CD4-positive, alpha-beta T cell treated with Interleukin-6 for 4 hours (primary cell): Measurements from ENCODE around the gene FFAR1.
"Not testable (repeated sequence)": the region's sequence is repeated elsewhere in the genome, so short reads cannot be mapped to it uniquely, and the experiment has no call there.

Experiments used
- DNase-seq: peaks from one replicate; pipeline ENCODE4 v3.0.0-alpha.2; 2020; ENCODE audit warnings: mixed read lengths

FFAR1 gene

GRCh38 chr19:35345671-35346111 lies 2.0 kb upstream of the FFAR1 start:
- DNase-seq = no peak

GRCh38 chr19:35346193-35347052 lies 1.3 kb upstream of the FFAR1 start:
- peak; percentile 70 for DNase-seq

GRCh38 chr19:35347930-35348298 lies 212 bp downstream of the FFAR1 start:
- DNase-seq = no peak

GRCh38 chr19:35348911-35349611 lies 1.4 kb downstream of the FFAR1 start:
- DNase-seq = no peak

GRCh38 chr19:35349614-35350521 lies 2.2 kb downstream of the FFAR1 start:
- no peak for DNase-seq

GRCh38 chr19:35350591-35350990 lies 2.9 kb downstream of the FFAR1 start:
- DNase-seq = no peak

- DNase-seq = no peak
Observed at GRCh38 chr19:35351411-35352176, 3.9 kb downstream of the FFAR1 start.

GRCh38 chr19:35352177-35352447 lies 4.4 kb downstream of the FFAR1 start:
- no peak for DNase-seq

- peak; percentile 77 for DNase-seq
Observed at GRCh38 chr19:35352448-35353304, 5.0 kb downstream of the FFAR1 start.

GRCh38 chr19:35353635-35354034 lies 5.9 kb downstream of the FFAR1 start:
- DNase-seq = no peak

GRCh38 chr19:35354898-35355297 lies 7.2 kb downstream of the FFAR1 start:
- no peak for DNase-seq

- DNase-seq = no peak
Observed at GRCh38 chr19:35355791-35356460, 8.2 kb downstream of the FFAR1 start.

GRCh38 chr19:35357867-35358573 lies 10.3 kb downstream of the FFAR1 start, which contains the start of gene FFAR3:
TSS of gene FFAR3 (plus strand) at chr19:35358460. CDS start at chr19:35358891, 431 bp downstream.
- DNase-seq = peak; percentile 11

GRCh38 chr19:35358834-35359233 lies 11.1 kb downstream of the FFAR1 start:
- not testable (repeated sequence) for DNase-seq

- DNase-seq = not testable (repeated sequence)
Observed at GRCh38 chr19:35359395-35359794, 11.7 kb downstream of the FFAR1 start.

GRCh38 chr19:35360081-35360480 lies 12.4 kb downstream of the FFAR1 start:
- DNase-seq = not testable (repeated sequence)

- no peak for DNase-seq
Observed at GRCh38 chr19:35360880-35361420, 13.2 kb downstream of the FFAR1 start.

- no peak for DNase-seq
Observed at GRCh38 chr19:35362261-35363000, 14.7 kb downstream of the FFAR1 start.

GRCh38 chr19:35363001-35363590 lies 15.4 kb downstream of the FFAR1 start:
- no peak for DNase-seq
